ENCODE measurements around the gene TMED7.

TMED7 gene

GRCh38 chr5:115580941-115581340 is 44.9 kb downstream of the TMED7 start:
- Mint-ChIP-seq H3K4me3 (no peak overlapping the region), H3K27ac (no peak overlapping the region), H3K27me3 (ENCODE audit: low read depth) (no peaks in the 10 kb centered on the region), H3K4me1 (ENCODE audit: low read depth) (no peaks in the 10 kb centered on the region), H3K9me3 (no peaks in the 10 kb centered on the region), H3K36me3 (ENCODE audit: low read depth) (peaks cover 5% of the 10 kb centered on the region)

GRCh38 chr5:115579747-115580173 is 46.1 kb downstream of the TMED7 start:
- Mint-ChIP-seq H3K36me3 (ENCODE audit: low read depth) (peaks cover 5% of the 10 kb centered on the region), H3K4me1 (ENCODE audit: low read depth) (no peaks in the 10 kb centered on the region), H3K9me3 (no peaks in the 10 kb centered on the region), H3K4me3 (no peak overlapping the region), H3K27ac (no peak overlapping the region), H3K27me3 (ENCODE audit: low read depth) (no peaks in the 10 kb centered on the region)

DNA sequence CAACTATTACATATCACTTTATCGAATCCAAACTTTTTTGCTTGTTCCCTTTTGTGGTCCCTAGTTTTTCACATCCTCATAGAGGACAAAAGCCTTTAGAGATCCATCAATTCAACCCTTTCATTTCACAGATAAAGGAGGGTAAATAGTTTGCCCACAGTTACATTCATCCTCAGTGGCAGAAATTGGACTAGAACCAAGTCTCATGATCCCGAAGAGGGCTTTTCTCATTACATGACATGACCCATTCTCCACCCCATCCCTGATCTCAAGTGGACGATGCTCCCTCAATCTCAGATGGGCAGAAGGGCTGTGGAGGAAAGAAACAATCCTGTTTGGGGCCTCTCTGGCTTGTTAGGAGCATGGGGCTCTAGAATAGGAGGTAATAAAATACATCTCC is 46.6 kb downstream of the TMED7 start:
- Mint-ChIP-seq H3K27me3 (ENCODE audit: low read depth) (no peaks in the 10 kb centered on the region), H3K36me3 (ENCODE audit: low read depth) (peaks cover 5% of the 10 kb centered on the region), H3K4me3 (no peak overlapping the region), H3K27ac (no peak overlapping the region), H3K4me1 (ENCODE audit: low read depth) (no peaks in the 10 kb centered on the region), H3K9me3 (no peaks in the 10 kb centered on the region)

GRCh38 chr5:115578657-115579056 is 47.2 kb downstream of the TMED7 start:
- no peak overlapping the region for H3K27ac Mint-ChIP-seq
- H3K36me3 Mint-ChIP-seq (ENCODE audit: low read depth) = peaks cover 5% of the 10 kb centered on the region
- H3K9me3 Mint-ChIP-seq = no peaks in the 10 kb centered on the region
- peaks cover 2% of the 10 kb centered on the region for H3K27me3 Mint-ChIP-seq (ENCODE audit: low read depth)
- H3K4me3 Mint-ChIP-seq = no peak overlapping the region
- no peaks in the 10 kb centered on the region for H3K4me1 Mint-ChIP-seq (ENCODE audit: low read depth)

DNA sequence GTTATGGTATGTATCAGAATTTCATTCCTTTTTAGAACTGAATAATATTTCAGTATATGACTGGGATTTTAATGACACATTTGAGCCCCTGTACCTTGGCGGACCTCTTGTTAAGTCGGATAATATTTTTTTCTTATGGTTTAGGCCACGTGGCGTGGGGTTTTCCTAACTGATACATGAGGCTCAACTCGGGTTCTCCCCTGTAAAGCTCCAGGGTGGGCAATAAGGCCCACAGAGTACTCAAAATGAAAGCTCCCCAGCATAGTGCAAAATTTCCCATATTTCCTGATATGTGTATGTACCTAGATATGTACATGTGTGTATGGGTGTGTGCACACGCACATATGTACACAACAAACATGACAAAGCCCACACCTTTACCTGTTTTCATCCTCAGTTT is 48.1 kb downstream of the TMED7 start:
- no peak overlapping the region for H3K4me3 Mint-ChIP-seq
- H3K9me3 Mint-ChIP-seq = no peaks in the 10 kb centered on the region
- H3K27ac Mint-ChIP-seq = no peak overlapping the region
- no peaks in the 10 kb centered on the region for H3K4me1 Mint-ChIP-seq (ENCODE audit: low read depth)
- H3K36me3 Mint-ChIP-seq (ENCODE audit: low read depth) = peaks cover 3% of the 10 kb centered on the region
- H3K27me3 Mint-ChIP-seq (ENCODE audit: low read depth) = peaks cover 3% of the 10 kb centered on the region

DNA sequence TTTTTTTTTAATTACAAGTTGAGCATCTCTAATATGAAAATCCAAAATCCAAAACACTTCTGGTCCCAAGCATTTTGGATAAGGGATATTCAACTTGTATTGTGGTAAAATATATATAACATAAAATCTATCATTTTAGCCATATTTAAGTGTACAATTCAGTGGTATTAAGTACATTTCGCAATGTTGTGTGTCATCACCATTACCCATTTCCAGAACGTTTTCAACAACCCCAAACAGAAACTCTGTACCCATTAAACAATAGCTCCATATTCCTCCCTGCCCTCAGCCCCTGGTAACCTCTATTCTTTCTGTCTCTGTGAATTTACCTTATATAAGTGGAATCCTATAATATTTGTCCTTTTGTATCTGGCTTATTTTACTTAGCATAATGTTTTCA is 48.5 kb downstream of the TMED7 start:
- peaks cover 3% of the 10 kb centered on the region for H3K36me3 Mint-ChIP-seq (ENCODE audit: low read depth)
- no peak overlapping the region for H3K27ac Mint-ChIP-seq

GRCh38 chr5:115575167-115576070 is 50.4 kb downstream of the TMED7 start:
- Mint-ChIP-seq H3K36me3 (ENCODE audit: low read depth) (peaks cover under 1% of the 10 kb centered on the region), H3K9me3 (no peaks in the 10 kb centered on the region), H3K4me3 (no peak overlapping the region), H3K27me3 (ENCODE audit: low read depth) (peaks cover 16% of the 10 kb centered on the region), H3K4me1 (ENCODE audit: low read depth) (no peaks in the 10 kb centered on the region), H3K27ac (no peak overlapping the region)

More for the DNA sequence above, 48.5 kb downstream of the TMED7 start:
- Mint-ChIP-seq H3K4me1 (ENCODE audit: low read depth) (no peaks in the 10 kb centered on the region), H3K27me3 (ENCODE audit: low read depth) (peaks cover 8% of the 10 kb centered on the region), H3K9me3 (no peaks in the 10 kb centered on the region), H3K4me3 (no peak overlapping the region)

DNA sequence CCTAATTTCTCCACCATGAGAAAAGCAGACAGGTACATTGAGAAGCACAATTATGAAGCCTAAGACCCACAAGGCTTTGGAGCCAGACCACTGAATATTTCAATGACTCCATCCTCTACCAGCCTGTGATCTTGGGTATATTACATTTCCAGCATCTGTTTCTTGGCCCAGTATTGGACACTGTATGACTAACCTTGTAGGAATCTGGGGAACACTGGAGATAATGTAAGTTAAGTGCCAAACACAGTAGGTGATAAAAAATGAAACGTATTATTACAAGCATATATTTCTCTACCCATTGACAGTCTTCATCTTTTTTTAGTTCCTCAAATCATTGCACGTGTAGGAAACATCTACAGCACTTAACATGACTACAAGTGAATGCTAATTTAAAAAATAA is 52.7 kb downstream of the TMED7 start:
- Mint-ChIP-seq H3K4me3 (no peak overlapping the region), H3K27me3 (ENCODE audit: low read depth) (peaks cover 16% of the 10 kb centered on the region), H3K36me3 (ENCODE audit: low read depth) (no peaks in the 10 kb centered on the region), H3K27ac (no peak overlapping the region), H3K9me3 (no peaks in the 10 kb centered on the region), H3K4me1 (ENCODE audit: low read depth) (no peaks in the 10 kb centered on the region)

GRCh38 chr5:115571441-115571878 is 54.4 kb downstream of the TMED7 start:
- Mint-ChIP-seq H3K4me3 (no peak overlapping the region), H3K27ac (no peak overlapping the region), H3K9me3 (no peaks in the 10 kb centered on the region), H3K27me3 (ENCODE audit: low read depth) (peaks cover 21% of the 10 kb centered on the region), H3K36me3 (ENCODE audit: low read depth) (no peaks in the 10 kb centered on the region), H3K4me1 (ENCODE audit: low read depth) (no peaks in the 10 kb centered on the region)

DNA sequence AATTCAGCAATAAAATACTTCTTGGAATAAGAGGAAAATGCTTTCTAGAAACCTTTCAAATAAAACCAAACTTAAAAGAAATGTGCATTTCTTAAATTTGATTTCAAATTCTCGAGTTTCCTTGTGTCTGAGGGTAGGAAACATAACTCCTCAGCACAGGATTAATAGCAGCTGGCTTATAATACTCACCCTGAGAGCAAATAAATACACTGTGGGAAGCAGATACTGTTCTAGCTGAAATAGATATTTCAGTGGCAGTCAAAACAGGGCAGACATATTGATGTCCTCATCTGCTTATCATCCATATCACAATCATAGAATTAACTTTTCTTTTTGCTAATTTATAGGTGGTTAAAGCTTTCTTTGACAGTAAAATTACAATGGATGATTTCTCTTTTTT is 57.2 kb downstream of the TMED7 start:
- Mint-ChIP-seq H3K4me1 (ENCODE audit: low read depth) (no peaks in the 10 kb centered on the region), H3K36me3 (ENCODE audit: low read depth) (no peaks in the 10 kb centered on the region), H3K9me3 (no peaks in the 10 kb centered on the region), H3K27ac (no peak overlapping the region), H3K4me3 (no peak overlapping the region), H3K27me3 (ENCODE audit: low read depth) (peaks cover 29% of the 10 kb centered on the region)

DNA sequence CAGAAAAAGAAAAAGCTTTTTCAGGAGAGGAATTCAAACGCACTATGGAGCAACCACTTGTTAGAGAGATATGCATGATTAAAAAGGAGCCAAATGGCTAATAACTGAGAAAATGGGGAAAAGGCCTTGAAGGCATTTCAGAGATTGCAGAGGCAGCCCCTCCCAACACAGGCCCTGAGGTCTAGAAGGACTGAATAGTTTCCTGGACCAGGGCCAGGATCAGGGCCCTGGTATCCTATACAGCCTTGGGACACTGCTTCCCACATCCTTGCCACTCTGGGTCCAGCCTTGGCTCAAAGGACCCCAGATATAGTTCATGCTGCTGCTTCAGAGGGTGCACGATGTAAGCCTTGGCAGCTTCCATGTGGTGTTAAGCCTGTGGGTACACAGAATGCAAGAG is 60.6 kb downstream of the TMED7 start:
- H3K27me3 Mint-ChIP-seq (ENCODE audit: low read depth) = peaks cover 26% of the 10 kb centered on the region

More for the DNA sequence above, 60.6 kb downstream of the TMED7 start:
- Mint-ChIP-seq H3K4me3 (no peak overlapping the region), H3K27ac (no peak overlapping the region), H3K36me3 (ENCODE audit: low read depth) (no peaks in the 10 kb centered on the region), H3K4me1 (ENCODE audit: low read depth) (no peaks in the 10 kb centered on the region), H3K9me3 (no peaks in the 10 kb centered on the region)
